Measurements from ENCODE around the gene HIVEP1.

GRCh38 chr6:11977193-11977592, 34.9 kb upstream of the HIVEP1 start:
- TF ChIP-seq CTCF (conservative IDR thresholded peaks at IDR 0.05) (no peak), EZH2 (IDR thresholded peaks at IDR 0.05; ENCODE audit: low read depth) (no peak)

Measured in PC-9 (cell line).